Ascending aorta (tissue), 2 donors: Measurements from ENCODE around the gene CHRNB1. TPM values are rescaled to one million over a fixed set of nuclear protein-coding genes. Genes with fewer than 3 reads are reported as not detected.

Experiments used
- DNase-seq, 2 donors: peaks; one replicate each; pipeline ENCODE4 v3.0.0-alpha.2; 2019; ENCODE audit warnings: low spot score in 2 of 2
- H3K27ac ChIP-seq, 2 donors: fragments of 200-600 bp; sonication (generic); one replicate each; pipeline ENCODE4 v1.5.1; 2016 to 2017; ENCODE audit warnings: mild to moderate bottlenecking in 1 of 2
- H3K27me3 ChIP-seq: fragments of 200-600 bp; sonication (generic); one replicate; pipeline ENCODE4 v1.5.1; 2017
- H3K36me3 ChIP-seq, 2 donors: fragments of 200-600 bp; sonication (generic); one replicate each; pipeline ENCODE4 v1.5.1; 2016
- H3K4me1 ChIP-seq, 2 donors: fragments of 200-600 bp; sonication (generic); one replicate each; pipeline ENCODE4 v1.5.1; 2016 to 2017; ENCODE audit warnings: mild to moderate bottlenecking in 1 of 2
- H3K4me3 ChIP-seq, 2 donors: fragments of 200-600 bp; sonication (generic); one replicate each; pipeline ENCODE4 v1.5.1; 2016 to 2017; ENCODE audit warnings: mild to moderate bottlenecking in 1 of 2
- H3K9me3 ChIP-seq, 2 donors: fragments of 200-600 bp; sonication (generic); one replicate each; pipeline ENCODE4 v1.5.1; 2016
- CTCF ChIP-seq, 3 experiments: fragments of 200-600 bp in 2 of 3; fragments of 450-650 bp in 1 of 3; sonication (generic) in 2 of 3; IDR thresholded peaks; one replicate each; pipeline ENCODE4 v1.5.1; 2016 to 2019; ENCODE audit warnings: antibody characterized with exemption in 3 of 3, mild to moderate bottlenecking in 1 of 3, moderate library complexity in 1 of 3
- intact Hi-C: fragments of 100-400 bp; cut with DNase I; formaldehyde crosslinking; loops from one replicate; pipeline ENCODE4 v1.15.1; 2023
- total RNA-seq: library from RNA; depleted of rRNA; stranded (reverse); fragments of >200 nt; gene quantifications from one replicate; pipeline ENCODE4 v1.1.0, GENCODE V29; 2016

The CHRNB1 gene
- total RNA-seq, 1 donor from 2014 or later = 5.0 TPM

GRCh38 chr17:7438656-7439460, 6.0 kb upstream of the CHRNB1 start:
- H3K4me1 ChIP-seq = peaks cover 18 to 36% of the 10 kb centered on the region in 2 donors
- H3K27me3 ChIP-seq = peaks cover 14% of the 10 kb centered on the region
- no peaks in the 10 kb centered on the region for H3K36me3 ChIP-seq
- no peak for TF ChIP-seq CTCF (IDR thresholded peaks at IDR 0.05)
- no peaks in the 10 kb centered on the region for H3K9me3 ChIP-seq
- intact Hi-C loops = loop anchor here (1.0 kb wide), 1 partner anchor 83 kb away; no protein-coding TSS in a partner anchor
- H3K27ac ChIP-seq = no peak overlapping the region
- peak overlapping the region; percentile 51 to 69 for H3K4me3 ChIP-seq
- DNase-seq = no peak

GRCh38 chr17:7439462-7440112, 5.3 kb upstream of the CHRNB1 start, which contains the start of gene FGF11:
Gene FGF11, plus strand, starts transcription at chr17:7439512. Its CDS starts 109 bp downstream, at chr17:7439621.
- Histone ChIP-seq H3K27me3 (peaks cover 14% of the 10 kb centered on the region), H3K36me3 (no peaks in the 10 kb centered on the region), H3K4me3 (peak within 1 kb of the TSS; percentile 51 to 69), H3K4me1 (peaks cover 18 to 39% of the 10 kb centered on the region in 2 donors), H3K27ac (no peak within 1 kb of the TSS), H3K9me3 (no peaks in the 10 kb centered on the region)
- no peak for DNase-seq
- intact Hi-C loops = no loop called here
- no peak for TF ChIP-seq CTCF (IDR thresholded peaks at IDR 0.05)

GRCh38 chr17:7440113-7440833, 4.6 kb upstream of the CHRNB1 start:
- no peaks in the 10 kb centered on the region for H3K36me3 ChIP-seq
- no peak overlapping the region for H3K27ac ChIP-seq
- peak overlapping the region; percentile 51 to 53 for H3K4me3 ChIP-seq
- intact Hi-C loops = no loop called here
- no peaks in the 10 kb centered on the region for H3K9me3 ChIP-seq
- peaks cover 14% of the 10 kb centered on the region for H3K27me3 ChIP-seq
- no peak for TF ChIP-seq CTCF (IDR thresholded peaks at IDR 0.05)
- peak in 1 of 2 donors; percentile 73 for DNase-seq
- peaks cover 22 to 45% of the 10 kb centered on the region in 2 donors for H3K4me1 ChIP-seq

GRCh38 chr17:7440834-7441195, 4.0 kb upstream of the CHRNB1 start:
- Histone ChIP-seq H3K27me3 (peaks cover 14% of the 10 kb centered on the region), H3K4me1 (peaks cover 25 to 46% of the 10 kb centered on the region in 2 donors), H3K27ac (no peak overlapping the region), H3K9me3 (no peaks in the 10 kb centered on the region), H3K4me3 (peak overlapping the region; percentile 51 to 53), H3K36me3 (no peaks in the 10 kb centered on the region)
- intact Hi-C loops = no loop called here
- DNase-seq = no peak
- TF ChIP-seq CTCF (IDR thresholded peaks at IDR 0.05) = no peak

GRCh38 chr17:7441266-7441665, 3.6 kb upstream of the CHRNB1 start:
- TF ChIP-seq CTCF (IDR thresholded peaks at IDR 0.05) = no peak
- Histone ChIP-seq H3K9me3 (no peaks in the 10 kb centered on the region), H3K4me3 (no peak overlapping the region), H3K36me3 (no peaks in the 10 kb centered on the region), H3K27me3 (peaks cover 14% of the 10 kb centered on the region), H3K27ac (no peak overlapping the region), H3K4me1 (peaks cover 27 to 42% of the 10 kb centered on the region in 2 donors)
- no peak for DNase-seq
- intact Hi-C loops = no loop called here
